Activated CD4-positive, alpha-beta memory T cell treated with anti-CD3 and anti-CD28 coated beads for 36 hours (primary cell): Measurements from ENCODE around the gene ARRDC2. TPM values are rescaled to one million over a fixed set of nuclear protein-coding genes. Genes with fewer than 3 reads are reported as not detected.
"Not testable (repeated sequence)": the region's sequence is repeated elsewhere in the genome, so short reads cannot be mapped to it uniquely, and the experiment has no call there.

Source experiments
- CTCF ChIA-PET: fragments of 350-600 bp; sonication (Branson Sonifier 250); formaldehyde crosslinking; loops from one replicate; lab custom pipeline; 2021; ENCODE audit warnings: antibody characterized with exemption, inconsistent platforms; lab: Charles Lee
- POLR2A ChIA-PET: fragments of 350-600 bp; sonication (Branson Sonifier 250); formaldehyde crosslinking; loops from one replicate; lab custom pipeline; 2021; ENCODE audit warnings: antibody characterized with exemption; lab: Charles Lee
- DNase-seq: peaks from one replicate; pipeline ENCODE4 v3.0.0-alpha.2; 2020
- H3K27ac Mint-ChIP-seq: one replicate; pipeline ENCODE4 v1.8.0; 2021; ENCODE audit warnings: mixed read lengths
- H3K27me3 Mint-ChIP-seq: one replicate; pipeline ENCODE4 v1.8.0; 2021; ENCODE audit warnings: mixed read lengths
- H3K36me3 Mint-ChIP-seq: one replicate; pipeline ENCODE4 v1.8.0; 2021; ENCODE audit warnings: mixed read lengths
- H3K4me1 Mint-ChIP-seq: one replicate; pipeline ENCODE4 v1.8.0; 2021; ENCODE audit warnings: low read depth, mixed read lengths
- H3K4me3 Mint-ChIP-seq: one replicate; pipeline ENCODE4 v1.8.0; 2021; ENCODE audit warnings: mild to moderate bottlenecking, mixed read lengths
- H3K9me3 Mint-ChIP-seq: one replicate; pipeline ENCODE4 v1.8.0; 2021; ENCODE audit warnings: mixed read lengths
- intact Hi-C: fragments of 100-400 bp; cut with micrococcal nuclease; formaldehyde crosslinking; loops from one replicate; pipeline ENCODE4 v1.15.1; 2023
- total RNA-seq, 2 experiments: library from RNA; stranded (reverse); gene quantifications; one replicate each; pipeline ENCODE4 v1.2.3, GENCODE V29; 2021

Gene ARRDC2
- total RNA-seq, 2 experiments from 2014 or later, result 28.2 to 28.6 TPM

GRCh38 chr19:17996826-17997316 lies 11.1 kb upstream of the ARRDC2 start:
- ChIA-PET POLR2A (interaction anchor here (0.5 to 1.0 kb wide), 2 partner anchors 50 to 59 kb away, joined by 3 to 8 read pairs; no protein-coding TSS in a partner anchor), CTCF (interaction anchor here (0.5 to 11.2 kb wide), 17 partner anchors 12 to 334 kb away, joined by 3 to 289 read pairs (median 5); partner anchors contain the start of genes CCDC124, RPL18A and SLC5A5)
- Mint-ChIP-seq H3K27me3 (no peaks in the 10 kb centered on the region), H3K4me3 (no peak overlapping the region), H3K27ac (peak overlapping the region; percentile 33), H3K4me1 (peaks cover 16% of the 10 kb centered on the region), H3K36me3 (peaks cover 2% of the 10 kb centered on the region), H3K9me3 (no peaks in the 10 kb centered on the region)
- intact Hi-C loops, result loop anchor here (1.0 to 2.0 kb wide), 2 partner anchors 50 to 59 kb away; no protein-coding TSS in a partner anchor
- peak; percentile 92 for DNase-seq

- Mint-ChIP-seq H3K9me3 (no peaks in the 10 kb centered on the region), H3K36me3 (peaks cover 8% of the 10 kb centered on the region), H3K4me1 (peaks cover 22% of the 10 kb centered on the region), H3K4me3 (no peak overlapping the region), H3K27me3 (no peaks in the 10 kb centered on the region), H3K27ac (no peak overlapping the region)
- POLR2A ChIA-PET, result no interaction called here
- CTCF ChIA-PET, result interaction anchor here (0.5 to 11.2 kb wide), 8 partner anchors 46 to 294 kb away, joined by 3 to 289 read pairs (median 10); partner anchors contain the start of genes CCDC124, RPL18A and SLC5A5
- intact Hi-C loops, result loop anchor here (1.0 to 2.0 kb wide), 2 partner anchors 51 to 60 kb away; no protein-coding TSS in a partner anchor
- DNase-seq, result no peak
Observed at GRCh38 chr19:17997969-17998826, 9.8 kb upstream of the ARRDC2 start.

GRCh38 chr19:17998827-17999150 lies 9.2 kb upstream of the ARRDC2 start:
- Mint-ChIP-seq H3K9me3 (no peaks in the 10 kb centered on the region), H3K27ac (peak overlapping the region; percentile 65), H3K4me1 (peaks cover 22% of the 10 kb centered on the region), H3K27me3 (no peaks in the 10 kb centered on the region), H3K4me3 (peak overlapping the region; percentile 16), H3K36me3 (peaks cover 8% of the 10 kb centered on the region)
- DNase-seq, result no peak
- ChIA-PET CTCF (interaction anchor here (0.5 to 11.2 kb wide), 5 partner anchors 53 to 294 kb away, joined by 3 to 289 read pairs (median 4); partner anchors contain the start of genes CCDC124 and RPL18A), POLR2A (no interaction called here)
- intact Hi-C loops, result no loop called here

GRCh38 chr19:17999684-18000479 lies 8.1 kb upstream of the ARRDC2 start:
- H3K36me3 Mint-ChIP-seq, result peaks cover 8% of the 10 kb centered on the region
- no peaks in the 10 kb centered on the region for H3K27me3 Mint-ChIP-seq
- POLR2A ChIA-PET, result interaction anchor here (0.5 to 2.2 kb wide), 5 partner anchors 45 to 280 kb away, joined by 3 to 12 read pairs (median 5); no protein-coding TSS in a partner anchor

GRCh38 chr19:18000480-18000914 lies 7.5 kb upstream of the ARRDC2 start:
- no peaks in the 10 kb centered on the region for H3K27me3 Mint-ChIP-seq
- ChIA-PET CTCF (interaction anchor here (1.0 to 11.2 kb wide), 4 partner anchors 55 to 141 kb away, joined by 3 to 289 read pairs (median 23); partner anchors contain the start of genes CCDC124 and RPL18A), POLR2A (interaction anchor here (0.5 to 2.2 kb wide), 7 partner anchors 21 to 280 kb away, joined by 3 to 12 read pairs (median 4); no protein-coding TSS in a partner anchor)
- H3K4me3 Mint-ChIP-seq, result peak overlapping the region; percentile 72
- no peak for DNase-seq
- H3K36me3 Mint-ChIP-seq, result peaks cover 9% of the 10 kb centered on the region
- intact Hi-C loops, result loop anchor here (2.0 kb wide), 2 partner anchors 128 to 142 kb away; partner anchors contain the start of gene RPL18A
- peak overlapping the region; percentile 97 for H3K27ac Mint-ChIP-seq
- peaks cover 22% of the 10 kb centered on the region for H3K4me1 Mint-ChIP-seq
- H3K9me3 Mint-ChIP-seq, result no peaks in the 10 kb centered on the region

More at GRCh38 chr19:17999684-18000479, 8.1 kb upstream of the ARRDC2 start:
- no peak for DNase-seq
- Mint-ChIP-seq H3K27ac (peak overlapping the region; percentile 97), H3K4me1 (peaks cover 22% of the 10 kb centered on the region), H3K9me3 (no peaks in the 10 kb centered on the region), H3K4me3 (peak overlapping the region; percentile 72)
- intact Hi-C loops, result loop anchor here (2.0 kb wide), 2 partner anchors 127 to 141 kb away; partner anchors contain the start of gene RPL18A
- CTCF ChIA-PET, result interaction anchor here (1.0 to 11.2 kb wide), 4 partner anchors 55 to 140 kb away, joined by 3 to 289 read pairs (median 23); partner anchors contain the start of genes CCDC124 and RPL18A

- peaks cover 22% of the 10 kb centered on the region for H3K4me1 Mint-ChIP-seq
- H3K9me3 Mint-ChIP-seq, result no peaks in the 10 kb centered on the region
- peak overlapping the region; percentile 87 for H3K4me3 Mint-ChIP-seq
- peak; percentile 95 for DNase-seq
- H3K36me3 Mint-ChIP-seq, result peaks cover 9% of the 10 kb centered on the region
- H3K27me3 Mint-ChIP-seq, result no peaks in the 10 kb centered on the region
- intact Hi-C loops, result loop anchor here (1.0 to 2.0 kb wide), 4 partner anchors 44 to 142 kb away; partner anchors contain the start of gene RPL18A
- ChIA-PET POLR2A (interaction anchor here (0.9 to 2.2 kb wide), 9 partner anchors 20 to 279 kb away, joined by 3 to 12 read pairs (median 4); partner anchors contain the start of gene IL12RB1), CTCF (interaction anchor here (3.3 to 11.2 kb wide), 3 partner anchors 57 to 141 kb away, joined by 17 to 289 read pairs (median 29); partner anchors contain the start of genes CCDC124 and RPL18A)
- H3K27ac Mint-ChIP-seq, result peak overlapping the region; percentile 97
Observed at GRCh38 chr19:18000915-18001776, 6.8 kb upstream of the ARRDC2 start.

GRCh38 chr19:18001777-18002345 lies 6.1 kb upstream of the ARRDC2 start:
- no peak for DNase-seq
- Mint-ChIP-seq H3K9me3 (peaks cover 2% of the 10 kb centered on the region), H3K4me3 (peak overlapping the region; percentile 87), H3K36me3 (peaks cover 11% of the 10 kb centered on the region), H3K27me3 (no peaks in the 10 kb centered on the region), H3K27ac (peak overlapping the region; percentile 86), H3K4me1 (peaks cover 24% of the 10 kb centered on the region)
- POLR2A ChIA-PET, result interaction anchor here (0.9 to 2.2 kb wide), 7 partner anchors 19 to 143 kb away, joined by 3 to 12 read pairs (median 4); partner anchors contain the start of gene IL12RB1
- CTCF ChIA-PET, result interaction anchor here (0.9 to 11.2 kb wide), 4 partner anchors 57 to 250 kb away, joined by 3 to 289 read pairs (median 23); partner anchors contain the start of genes CCDC124 and RPL18A
- intact Hi-C loops, result loop anchor here (1.0 to 2.0 kb wide), 4 partner anchors 43 to 143 kb away; partner anchors contain the start of gene RPL18A

- Mint-ChIP-seq H3K9me3 (peaks cover 2% of the 10 kb centered on the region), H3K36me3 (peaks cover 14% of the 10 kb centered on the region), H3K4me1 (peaks cover 29% of the 10 kb centered on the region), H3K27me3 (no peaks in the 10 kb centered on the region), H3K4me3 (peak overlapping the region; percentile 87), H3K27ac (peak overlapping the region; percentile 86)
- POLR2A ChIA-PET, result interaction anchor here (0.9 to 2.2 kb wide), 2 partner anchors 22 to 43 kb away, joined by 3 to 12 read pairs; no protein-coding TSS in a partner anchor
- CTCF ChIA-PET, result interaction anchor here (0.9 to 11.2 kb wide), 5 partner anchors 56 to 250 kb away, joined by 3 to 289 read pairs (median 17); partner anchors contain the start of genes CCDC124 and RPL18A
- intact Hi-C loops, result no loop called here
- peak; percentile 39 for DNase-seq
Observed at GRCh38 chr19:18002347-18002850, 5.6 kb upstream of the ARRDC2 start.

GRCh38 chr19:18005750-18006149 lies 2.2 kb upstream of the ARRDC2 start:
- intact Hi-C loops, result loop anchor here (2.0 kb wide), 2 partner anchors 39 to 147 kb away; partner anchors contain the start of gene PIK3R2
- H3K27ac Mint-ChIP-seq, DNase-seq, H3K4me3 Mint-ChIP-seq, H3K9me3 Mint-ChIP-seq, H3K27me3 Mint-ChIP-seq, POLR2A ChIA-PET: not testable (repeated sequence)
- Mint-ChIP-seq H3K4me1 (peaks cover 35% of the 10 kb centered on the region), H3K36me3 (peaks cover 26% of the 10 kb centered on the region)
- CTCF ChIA-PET, result interaction anchor here (0.7 to 5.3 kb wide), 3 partner anchors 50 to 109 kb away, joined by 3 to 122 read pairs (median 3); no protein-coding TSS in a partner anchor
